Upper lobe of left lung (tissue), 4 donors: ENCODE measurements around the gene UBE2I.

Source experiments
- POLR2A ChIP-seq, 4 donors: fragments of 450-650 bp; IDR thresholded peaks; one replicate each; pipeline ENCODE4 v1.5.1; 2016 to 2017; ENCODE audit warnings: antibody characterized with exemption in 4 of 4, mild to moderate bottlenecking in 2 of 4
- POLR2AphosphoS5 ChIP-seq, 2 donors: sonication (generic); formaldehyde crosslinking; IDR thresholded peaks; one replicate each; pipeline ENCODE4 v1.5.1; 2017; ENCODE audit warnings: antibody characterized with exemption in 2 of 2
- TF ChIP-seq, protein P1 (sequence below), 6 experiments: fragments of 450-650 bp in 4 of 6; fragments of 200-600 bp in 2 of 6; sonication (generic) in 2 of 6; IDR thresholded peaks; one replicate each; pipeline ENCODE4 v1.5.1; 2016 to 2019; ENCODE audit warnings: antibody characterized with exemption in 6 of 6

DNA sequence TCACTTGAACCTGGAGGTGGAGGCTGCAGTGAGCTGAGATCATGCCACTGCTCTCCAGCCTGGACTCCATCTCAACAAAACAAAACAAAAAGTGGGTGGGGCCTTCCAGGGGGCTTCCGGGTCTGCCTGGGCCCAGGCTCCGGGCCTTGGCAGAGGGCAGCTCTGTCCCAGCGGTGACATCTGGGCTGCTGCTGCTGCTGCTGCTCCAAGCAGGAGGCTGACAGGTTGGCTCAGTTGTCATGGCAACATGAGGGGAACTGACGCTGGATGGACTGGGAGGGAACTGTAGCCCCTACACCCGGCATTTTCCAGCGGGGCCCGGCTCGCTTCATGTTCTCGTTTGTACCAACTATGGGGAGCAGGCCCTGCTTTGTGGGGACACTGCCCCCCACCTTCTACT, 28.1 kb downstream of the UBE2I start:
- TF ChIP-seq, protein P1, sequence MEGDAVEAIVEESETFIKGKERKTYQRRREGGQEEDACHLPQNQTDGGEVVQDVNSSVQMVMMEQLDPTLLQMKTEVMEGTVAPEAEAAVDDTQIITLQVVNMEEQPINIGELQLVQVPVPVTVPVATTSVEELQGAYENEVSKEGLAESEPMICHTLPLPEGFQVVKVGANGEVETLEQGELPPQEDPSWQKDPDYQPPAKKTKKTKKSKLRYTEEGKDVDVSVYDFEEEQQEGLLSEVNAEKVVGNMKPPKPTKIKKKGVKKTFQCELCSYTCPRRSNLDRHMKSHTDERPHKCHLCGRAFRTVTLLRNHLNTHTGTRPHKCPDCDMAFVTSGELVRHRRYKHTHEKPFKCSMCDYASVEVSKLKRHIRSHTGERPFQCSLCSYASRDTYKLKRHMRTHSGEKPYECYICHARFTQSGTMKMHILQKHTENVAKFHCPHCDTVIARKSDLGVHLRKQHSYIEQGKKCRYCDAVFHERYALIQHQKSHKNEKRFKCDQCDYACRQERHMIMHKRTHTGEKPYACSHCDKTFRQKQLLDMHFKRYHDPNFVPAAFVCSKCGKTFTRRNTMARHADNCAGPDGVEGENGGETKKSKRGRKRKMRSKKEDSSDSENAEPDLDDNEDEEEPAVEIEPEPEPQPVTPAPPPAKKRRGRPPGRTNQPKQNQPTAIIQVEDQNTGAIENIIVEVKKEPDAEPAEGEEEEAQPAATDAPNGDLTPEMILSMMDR (IDR thresholded peaks at IDR 0.05), result no peak
- TF ChIP-seq POLR2A (IDR thresholded peaks at IDR 0.05) (no peak), POLR2AphosphoS5 (IDR thresholded peaks at IDR 0.05) (no peak)
